HepG2 (cell line): ENCODE measurements around the gene ADSS1. TPM values are rescaled to one million over a fixed set of nuclear protein-coding genes. Genes with fewer than 3 reads are reported as not detected.

Experiments used
- ATAC-seq: fragments of 200-7000 bp; cut with Tn5 transposase; 3 replicates; pipeline ENCODE4 v1.9.1; 2020; ENCODE audit warnings: mild to moderate bottlenecking, moderate library complexity
- BruUV-seq: library from RNA; stranded (reverse); fragments of 400-500 nt; replicated peaks from 2 replicates; lab custom pipeline; 2021; lab: Mats Ljungman, UMichigan
- CTCF ChIA-PET: fragments of 300-600 bp; formaldehyde crosslinking; extraction: SDS; loops from one replicate; lab custom pipeline; 2021; ENCODE audit warnings: low total read pairs, inconsistent platforms, low intra/inter-chr PET ratio; lab: Yijun Ruan, JAX
- POLR2A ChIA-PET: fragments of 350-600 bp; sonication (Branson Sonifier 250); formaldehyde crosslinking; loops from one replicate; lab custom pipeline; 2020; ENCODE audit warnings: antibody characterized with exemption, inconsistent platforms; lab: Yijun Ruan, JAX
- DNase-seq: peaks from one replicate; pipeline ENCODE4 v3.0.0-alpha.2; 2015; ENCODE audit warnings: low spot score
- FAIRE-seq: peaks from 3 replicates; lab custom pipeline; 2011; peaks lifted over from hg19 to GRCh38; lab: Jason Lieb, UNC
- H2AFZ ChIP-seq: one replicate; pipeline ENCODE4 v1.6.1; 2011; ENCODE audit warnings: low read length, inconsistent platforms
- H3K27ac ChIP-seq: fragments of 300-600 bp; 3 replicates; pipeline ENCODE4 v1.8.0; 2011; ENCODE audit warnings: mixed run types, mild to moderate bottlenecking, mixed read lengths, low read length, inconsistent platforms; ENCODE audit not compliant: insufficient read depth; ENCODE audit errors: extremely low read length
- H3K27me3 ChIP-seq, 2 experiments: fragments of 200-600 bp in 1 of 2; 2 replicates in 1 of 2; 3 replicates in 1 of 2; pipeline versions ENCODE4 v1.6.0 to v1.8.0; 2011; ENCODE audit warnings: low read length in 2 of 2, mild to moderate bottlenecking in 2 of 2, moderate library complexity in 2 of 2, inconsistent platforms in 1 of 2; ENCODE audit not compliant: insufficient read depth in 2 of 2, control insufficient read depth in 1 of 2
- H3K36me3 ChIP-seq, 2 experiments: fragments of 200-600 bp in 1 of 2; replicated peaks in 1 of 2; 2 replicates in 1 of 2; 3 replicates in 1 of 2; pipeline versions ENCODE4 v1.5.1 to v1.8.0; 2011; ENCODE audit warnings: low read length in 2 of 2, inconsistent platforms in 1 of 2; ENCODE audit not compliant: insufficient read depth in 2 of 2, control insufficient read depth in 1 of 2
- H3K4me1 ChIP-seq: 2 replicates; pipeline ENCODE4 v1.5.1; 2012; ENCODE audit warnings: low read length, inconsistent platforms; ENCODE audit not compliant: insufficient read depth
- H3K4me2 ChIP-seq: 2 replicates; pipeline ENCODE4 v1.6.0; 2011; ENCODE audit warnings: low read depth, low read length, inconsistent platforms
- H3K4me3 ChIP-seq, 3 experiments: fragments of 200-600 bp in 1 of 3; sonication (generic), shearing (Covaris generic) in 1 of 3; replicated peaks in 1 of 3; 2 replicates each; pipeline ENCODE4 v1.5.1; 2011 to 2016; ENCODE audit warnings: low read length in 3 of 3, inconsistent platforms in 2 of 3, low read depth in 2 of 3, mild to moderate bottlenecking in 2 of 3, control low read depth in 1 of 3, mixed read lengths in 1 of 3; ENCODE audit not compliant: insufficient read depth in 1 of 3
- H3K79me2 ChIP-seq: one replicate; pipeline ENCODE4 v1.6.1; 2011; ENCODE audit warnings: low read length, inconsistent platforms; ENCODE audit not compliant: insufficient read depth
- H3K9ac ChIP-seq: 2 replicates; pipeline ENCODE4 v1.6.0; 2011; ENCODE audit warnings: mild to moderate bottlenecking, low read depth, low read length, inconsistent platforms; ENCODE audit not compliant: insufficient read depth
- H3K9me3 ChIP-seq: 2 replicates; pipeline ENCODE4 v1.5.1; 2012; ENCODE audit warnings: mild to moderate bottlenecking, low read length
- H4K20me1 ChIP-seq: 2 replicates; pipeline ENCODE4 v1.6.0; 2011; ENCODE audit warnings: inconsistent platforms, mild to moderate bottlenecking, low read length, moderate library complexity; ENCODE audit not compliant: insufficient read depth
- ARNTL ChIP-seq: sonication (generic); formaldehyde crosslinking; IDR thresholded peaks from 2 replicates; pipeline ENCODE4 v1.4.0; 2020; ENCODE audit warnings: mild to moderate bottlenecking, missing genetic modification reagents
- DPF2 ChIP-seq: sonication (generic); formaldehyde crosslinking; IDR thresholded peaks from 2 replicates; pipeline ENCODE4 v1.4.0; 2020; ENCODE audit warnings: mild to moderate bottlenecking, low read depth, missing genetic modification reagents, borderline replicate concordance
- FOXJ3 ChIP-seq: sonication (generic); formaldehyde crosslinking; IDR thresholded peaks from 2 replicates; pipeline ENCODE4 v1.4.0; 2020; ENCODE audit warnings: missing genetic modification reagents, mild to moderate bottlenecking, borderline replicate concordance
- HBP1 ChIP-seq: IDR thresholded peaks from 2 replicates; pipeline ENCODE4 v1.6.1; 2016; ENCODE audit warnings: low read depth, control low read depth
- HOXA5 ChIP-seq: sonication (generic); formaldehyde crosslinking; IDR thresholded peaks from 2 replicates; pipeline ENCODE4 v1.4.0; 2020; ENCODE audit warnings: missing genetic modification reagents
- LCORL ChIP-seq, 2 experiments: fragments of 450-650 bp in 1 of 2; sonication (generic) in 1 of 2; formaldehyde crosslinking in 1 of 2; IDR thresholded peaks; 2 replicates each; pipeline versions ENCODE4 v1.5.0 to v1.6.1; 2017 to 2020; ENCODE audit warnings: antibody characterized with exemption in 1 of 2, missing genetic modification reagents in 1 of 2
- MNT ChIP-seq: fragments of 450-650 bp; IDR thresholded peaks from 2 replicates; pipeline ENCODE4 v1.6.1; 2016
- NBN ChIP-seq: fragments of 450-650 bp; conservative IDR thresholded peaks from 2 replicates; pipeline ENCODE4 v1.6.1; 2017
- NFE2L2 ChIP-seq: fragments of 150-350 bp; IDR thresholded peaks from 2 replicates; pipeline ENCODE4 v1.6.1; 2014; ENCODE audit warnings: low read length
- POLR2A ChIP-seq, 2 experiments: IDR thresholded peaks; 2 replicates each; pipeline ENCODE4 v1.6.1; 2011; ENCODE audit warnings: low read depth in 2 of 2, low read length in 2 of 2, mild to moderate bottlenecking in 1 of 2, moderate library complexity in 1 of 2; ENCODE audit not compliant: insufficient read depth in 1 of 2
- SNAI1 ChIP-seq: sonication (generic); formaldehyde crosslinking; IDR thresholded peaks from 2 replicates; pipeline ENCODE4 v1.5.0; 2020; ENCODE audit warnings: mild to moderate bottlenecking, missing genetic modification reagents, borderline replicate concordance
- SSRP1 ChIP-seq: IDR thresholded peaks from 2 replicates; pipeline ENCODE4 v1.6.1; 2016; ENCODE audit warnings: control low read depth
- ZC3H13 ChIP-seq: sonication (generic); formaldehyde crosslinking; IDR thresholded peaks from 2 replicates; pipeline ENCODE4 v1.8.1; 2023; ENCODE audit warnings: mild to moderate bottlenecking, missing genetic modification reagents, moderate library complexity
- ZFP1 ChIP-seq: IDR thresholded peaks from 2 replicates; pipeline ENCODE4 v1.6.1; 2016
- ZNF263 ChIP-seq: sonication (generic); formaldehyde crosslinking; IDR thresholded peaks from 2 replicates; pipeline ENCODE4 v1.4.0; 2020; ENCODE audit warnings: missing genetic modification reagents
- ZNF280B ChIP-seq: sonication (generic); formaldehyde crosslinking; IDR thresholded peaks from 2 replicates; pipeline ENCODE4 v1.5.0; 2020; ENCODE audit warnings: missing genetic modification reagents, mild to moderate bottlenecking, borderline replicate concordance
- ZNF510 ChIP-seq: sonication (generic); formaldehyde crosslinking; IDR thresholded peaks from 2 replicates; pipeline ENCODE4 v1.4.0; 2020; ENCODE audit warnings: low read depth, mild to moderate bottlenecking, missing genetic modification reagents
- ZNF720 ChIP-seq: sonication (generic); formaldehyde crosslinking; IDR thresholded peaks from 2 replicates; pipeline ENCODE4 v1.4.0; 2020; ENCODE audit warnings: missing genetic modification reagents
- ZNF782 ChIP-seq: sonication (generic); formaldehyde crosslinking; IDR thresholded peaks from 2 replicates; pipeline ENCODE4 v1.4.0; 2020; ENCODE audit warnings: missing genetic modification reagents, mild to moderate bottlenecking, borderline replicate concordance
- ZSCAN29 ChIP-seq: sonication (generic); formaldehyde crosslinking; conservative IDR thresholded peaks from 2 replicates; pipeline ENCODE4 v1.4.0; 2020; ENCODE audit warnings: mild to moderate bottlenecking, missing genetic modification reagents
- WGBS: methylation state at CpG from one replicate; pipeline ENCODE4 v1.1.6; 2017; ENCODE audit warnings: low lambda C conversion rate; 5-methylcytosine and 5-hydroxymethylcytosine counted together
- in situ Hi-C: cut with HindIII; loops from 2 replicates; pipeline ENCODE4 v1.10.0; 2017; ENCODE audit warnings: low pct_unique_long_range_greater_than_20kb; ENCODE audit not compliant: extremely low pct_ligation_motif_present
- intact Hi-C: fragments of 100-400 bp; cut with micrococcal nuclease; formaldehyde crosslinking; loops from one replicate; pipeline ENCODE4 v1.10.0; 2022; ENCODE audit not compliant: unreplicated experiment
- polyA plus RNA-seq, 8 experiments: library from polyadenylated mRNA; depleted of rRNA in 3 of 8; stranded (reverse) in 7 of 8; unstranded in 1 of 8; fragments of >200 nt; fragmentation: Illumina TruSeq in 4 of 8; extraction: Trizol in 4 of 8; gene quantifications; 2 replicates each; pipeline versions ENCODE4 v1.2.1 to v1.2.3, GENCODE V29; 2011 to 2016; ENCODE audit warnings: low read depth in 4 of 8, missing spikeins in 1 of 8, mixed read lengths in 1 of 8; ENCODE audit not compliant: insufficient read depth in 1 of 8
- total RNA-seq, 5 experiments: library from RNA; depleted of rRNA; stranded (reverse); fragments of >200 nt; fragmentation: Illumina TruSeq; extraction: Trizol; gene quantifications; 2 replicates each; pipeline ENCODE4 v1.2.3, GENCODE V29; 2016; ENCODE audit warnings: low read depth in 1 of 5

The ADSS1 gene
- total and polyA plus RNA-seq, 2 of the 13 experiments (the other 11 are each of a cell fraction or from before 2014, with no cell fraction given) = 1.0 to 36.7 TPM

GRCh38 chr14:104768437-104769323 lies 44.7 kb downstream of the ADSS1 start:
- BruUV-seq = no TSS peak
- Histone ChIP-seq H3K79me2 (peaks cover 39% of the 10 kb centered on the region), H3K36me3 (peaks cover 17 to 27% of the 10 kb centered on the region in 2 experiments; a peak in 4 of 5 replicates), H3K27ac (peak overlapping the region; percentile 97), H3K27me3 (no peaks in the 10 kb centered on the region; a peak in 1 of 5 replicates), H2AFZ (no peak overlapping the region), H3K4me1 (peaks cover 29% of the 10 kb centered on the region), H3K9ac (peak overlapping the region; percentile 99), H3K9me3 (peaks cover 8% of the 10 kb centered on the region), H3K4me2 (peak overlapping the region; percentile 93), H4K20me1 (peaks cover 12% of the 10 kb centered on the region), H3K4me3 (peak overlapping the region; percentile 65 to 78 (median 67))
- peak; percentile 8 for FAIRE-seq
- peak; percentile 79 for ATAC-seq
- ChIA-PET POLR2A (interaction anchor here (0.6 to 4.1 kb wide), 19 partner anchors 9 to 141 kb away, joined by 3 to 59 read pairs (median 4); partner anchors contain the start of genes ADSS1, AKT1, CEP170B and SIVA1), CTCF (interaction anchor here (1.2 to 2.5 kb wide), 4 partner anchors 29 to 102 kb away, joined by 3 to 15 read pairs (median 10); no protein-coding TSS in a partner anchor)
- 19% methylated on average over 6 of the region's 25 CpGs for WGBS
- intact Hi-C loops = loop anchor here (1.0 to 2.0 kb wide), 3 partner anchors 52 to 105 kb away; partner anchors contain the start of gene CEP170B
- in situ Hi-C loops = loop anchor here (5.0 kb wide), 2 partner anchors 54 to 99 kb away; partner anchors contain the start of gene CEP170B
- peak; percentile 86 for DNase-seq
- TF ChIP-seq ZNF280B (CRISPR knock-in tag) (no peak), ZSCAN29 (CRISPR knock-in tag) (no peak), DPF2 (CRISPR knock-in tag) (no peak), HOXA5 (peak; percentile 43), SSRP1 (CRISPR knock-in tag) (peak; percentile 76; the same call in 1 of the 2 replicates), ZNF510 (CRISPR knock-in tag) (0 out of 2 replicates have a peak, but pooled peaks have one; percentile 72), SNAI1 (CRISPR knock-in tag) (no peak), ZNF263 (CRISPR knock-in tag) (peak; percentile 94), ZNF720 (CRISPR knock-in tag) (no peak), FOXJ3 (CRISPR knock-in tag) (peak; percentile 48; the same call in 1 of the 2 replicates), NBN (no peak), HBP1 (CRISPR knock-in tag) (peak; percentile 67; the same call in 1 of the 2 replicates), ZFP1 (CRISPR knock-in tag) (no peak), ARNTL (peak; percentile 70; the same call in 1 of the 2 replicates), POLR2A (IDR thresholded peaks at IDR 0.05; ENCODE audit: insufficient read depth in 1 of 2, low read depth in 2 of 2, low read length in 2 of 2) (peak; percentile 26 to 62; a peak in 2 of 4 replicates), LCORL (IDR thresholded peaks at IDR 0.05) (no peak), LCORL (CRISPR knock-in tag; IDR thresholded peaks at IDR 0.05) (peak; percentile 93), MNT (peak; percentile 52; the same call in 1 of the 2 replicates), ZC3H13 (CRISPR knock-in tag) (peak; percentile 96), ZNF782 (peak; percentile 72; the same call in 1 of the 2 replicates), NFE2L2 (no peak)
